A549 (cell line): Measurements from ENCODE around the gene PCSK5. TPM values are rescaled to one million over a fixed set of nuclear protein-coding genes. Genes with fewer than 3 reads are reported as not detected.

ENCODE experiments used
- ATAC-seq, 2 experiments: fragments of 200-7000 bp in 1 of 2; fragments of >200 bp in 1 of 2; cut with Nextera tagmentation in 1 of 2; cut with Tn5 transposase in 1 of 2; 3 replicates each; pipeline versions ENCODE4 v1.8.0 to v1.9.1; 2018 to 2020; ENCODE audit warnings: mild to moderate bottlenecking in 1 of 2, moderate library complexity in 1 of 2
- CTCF ChIA-PET: fragments of 300-600 bp; sonication (Branson Sonifier 250); formaldehyde crosslinking; extraction: SDS; loops from one replicate; lab custom pipeline; 2021; ENCODE audit warnings: antibody characterized with exemption, inconsistent platforms; lab: Yijun Ruan, JAX
- POLR2A ChIA-PET: fragments of 350-600 bp; formaldehyde crosslinking; extraction: SDS; loops from one replicate; lab custom pipeline; 2021; ENCODE audit warnings: antibody characterized with exemption, inconsistent platforms; lab: Yijun Ruan, JAX
- DNase-seq, 2 experiments: peaks; one replicate each; pipeline versions ENCODE4 v3.0.0 to v3.0.0-alpha.2; 2011 to 2016; ENCODE audit warnings: low read depth in 1 of 2, low spot score in 1 of 2
- FAIRE-seq: peaks from 2 replicates; lab custom pipeline; 2011; peaks lifted over from hg19 to GRCh38; lab: Jason Lieb, UNC
- H3K27ac ChIP-seq, 2 experiments: fragments of >200 bp; sonication (Bioruptor Twin); formaldehyde crosslinking; 3 replicates each; pipeline ENCODE4 v1.5.1; 2016 to 2017
- H3K4me1 ChIP-seq: fragments of >200 bp; sonication (Bioruptor Twin); formaldehyde crosslinking; 3 replicates; pipeline ENCODE4 v1.6.1; 2016
- H3K4me2 ChIP-seq: fragments of >200 bp; sonication (Bioruptor Twin); formaldehyde crosslinking; 3 replicates; pipeline ENCODE4 v1.6.1; 2016
- H3K4me3 ChIP-seq: fragments of >200 bp; sonication (Bioruptor Twin); formaldehyde crosslinking; 3 replicates; pipeline ENCODE4 v1.5.1; 2016
- H3K9me3 ChIP-seq: fragments of >200 bp; sonication (Bioruptor Twin); formaldehyde crosslinking; 3 replicates; pipeline ENCODE4 v1.6.1; 2016
- BCL3 ChIP-seq: fragments of >200 bp; sonication (Bioruptor Twin); formaldehyde crosslinking; IDR thresholded peaks from 3 replicates; pipeline ENCODE4 v1.6.1; 2016
- CBX2 ChIP-seq: fragments of 200-600 bp; sonication (generic); IDR thresholded peaks from 2 replicates; pipeline ENCODE4 v1.6.1; 2016; ENCODE audit warnings: low read depth, mild to moderate bottlenecking, borderline replicate concordance
- HES2 ChIP-seq: fragments of >200 bp; sonication (Bioruptor Twin); formaldehyde crosslinking; IDR thresholded peaks from 2 replicates; pipeline ENCODE4 v1.6.1; 2016
- HOXA7 ChIP-seq: fragments of 250-450 bp; sonication (Bioruptor Pico); IDR thresholded peaks from 2 replicates; pipeline ENCODE4 v1.5.0; 2020; ENCODE audit warnings: mild to moderate bottlenecking, moderate library complexity
- HOXB13 ChIP-seq: fragments of 250-450 bp; sonication (Bioruptor Pico); IDR thresholded peaks from 2 replicates; pipeline ENCODE4 v1.5.0; 2020; ENCODE audit warnings: low read depth, mild to moderate bottlenecking, moderate library complexity
- JUN ChIP-seq, 2 experiments: fragments of >200 bp; sonication (Bioruptor Twin); formaldehyde crosslinking; IDR thresholded peaks; 2 replicates in 1 of 2; 3 replicates in 1 of 2; pipeline ENCODE4 v1.6.1; 2016 to 2017
- MAFK ChIP-seq: fragments of 450-650 bp; IDR thresholded peaks from 2 replicates; pipeline ENCODE4 v1.6.1; 2014; ENCODE audit not compliant: partially characterized antibody
- PHF8 ChIP-seq: fragments of 200-600 bp; sonication (generic); IDR thresholded peaks from 2 replicates; pipeline ENCODE4 v1.6.1; 2016; ENCODE audit warnings: low read depth, mild to moderate bottlenecking, antibody characterized with exemption, moderate library complexity, borderline replicate concordance
- RFX5 ChIP-seq: fragments of 450-650 bp; IDR thresholded peaks from 2 replicates; pipeline ENCODE4 v1.7.1; 2014; ENCODE audit warnings: antibody characterized with exemption, mild to moderate bottlenecking, moderate library complexity
- SREBF2 ChIP-seq: fragments of 450-650 bp; IDR thresholded peaks from 2 replicates; pipeline ENCODE4 v1.6.1; 2014; ENCODE audit warnings: mild to moderate bottlenecking, moderate library complexity
- TP53 ChIP-seq: fragments of 250-450 bp; sonication (Bioruptor Pico); IDR thresholded peaks from 2 replicates; pipeline ENCODE4 v1.5.0; 2021; ENCODE audit warnings: mild to moderate bottlenecking, moderate library complexity
- ZFP36 ChIP-seq: fragments of 450-650 bp; IDR thresholded peaks from 2 replicates; pipeline ENCODE4 v1.6.1; 2014; ENCODE audit warnings: borderline replicate concordance; ENCODE audit not compliant: partially characterized antibody
- ZSCAN20 ChIP-seq: fragments of 250-450 bp; sonication (Bioruptor Pico); IDR thresholded peaks from 2 replicates; pipeline ENCODE4 v1.8.0; 2022; ENCODE audit warnings: mild to moderate bottlenecking, moderate library complexity
- WGBS: methylation state at CpG from one replicate; pipeline ENCODE4 v1.1.6; 2017; ENCODE audit errors: missing lambda C conversion rate; 5-methylcytosine and 5-hydroxymethylcytosine counted together
- polyA plus RNA-seq, 4 experiments: library from polyadenylated mRNA; depleted of rRNA in 3 of 4; stranded (reverse); fragments of >200 nt; fragmentation: RNase III in 1 of 4; extraction: RNeasy Plus Mini Kit Qiagen cat#74134 plus additional on column Dnase treatment in 1 of 4; gene quantifications; 2 replicates in 3 of 4; 3 replicates in 1 of 4; pipeline ENCODE4 v1.2.3, GENCODE V29; 2011 to 2017
- TF ChIP-seq, protein P1 (sequence below): fragments of 450-650 bp; IDR thresholded peaks from 2 replicates; pipeline ENCODE4 v1.6.1; 2014; ENCODE audit warnings: antibody characterized with exemption
- TF ChIP-seq, protein P2 (sequence below): fragments of 200-600 bp; sonication (generic); IDR thresholded peaks from 2 replicates; pipeline ENCODE4 v1.6.1; 2016; ENCODE audit warnings: antibody characterized with exemption, mild to moderate bottlenecking, moderate library complexity
- TF ChIP-seq, protein P3 (sequence below): fragments of 250-450 bp; sonication (Bioruptor Pico); IDR thresholded peaks from 2 replicates; pipeline ENCODE4 v1.5.0; 2020; ENCODE audit warnings: low read depth, mild to moderate bottlenecking, moderate library complexity

The PCSK5 gene
- polyA plus RNA-seq, 2 of the 4 experiments (the other 2 are of a cell fraction): 1.3 to 6.7 TPM

DNA sequence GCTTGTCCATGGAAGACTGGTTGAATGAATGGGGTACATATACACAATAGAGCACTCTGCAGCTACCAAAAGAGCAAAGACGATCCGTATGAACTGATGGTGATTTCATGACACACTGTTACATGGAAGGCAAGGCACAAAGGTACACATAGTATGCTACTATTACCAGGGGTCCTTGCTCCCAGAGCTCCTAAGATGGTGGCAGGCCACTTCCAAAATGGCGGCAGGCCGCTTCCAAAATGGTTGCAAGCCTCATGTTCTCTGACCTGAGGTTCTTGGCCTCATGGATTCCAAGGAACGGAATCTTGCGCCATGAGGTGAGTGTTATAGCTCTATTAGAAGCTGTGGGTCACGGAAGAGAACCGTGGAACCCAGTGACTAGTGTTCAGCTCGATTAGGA, 356.2 kb downstream of the PCSK5 start:
- no peak overlapping the region for H3K4me2 ChIP-seq
- TF ChIP-seq, protein P1, sequence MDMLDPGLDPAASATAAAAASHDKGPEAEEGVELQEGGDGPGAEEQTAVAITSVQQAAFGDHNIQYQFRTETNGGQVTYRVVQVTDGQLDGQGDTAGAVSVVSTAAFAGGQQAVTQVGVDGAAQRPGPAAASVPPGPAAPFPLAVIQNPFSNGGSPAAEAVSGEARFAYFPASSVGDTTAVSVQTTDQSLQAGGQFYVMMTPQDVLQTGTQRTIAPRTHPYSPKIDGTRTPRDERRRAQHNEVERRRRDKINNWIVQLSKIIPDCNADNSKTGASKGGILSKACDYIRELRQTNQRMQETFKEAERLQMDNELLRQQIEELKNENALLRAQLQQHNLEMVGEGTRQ: no peak
- TF ChIP-seq ZSCAN20 (CRISPR knock-in tag): no peak
- H3K9me3 ChIP-seq: no peaks in the 10 kb centered on the region
- ChIA-PET CTCF (no interaction called here), POLR2A (no interaction called here)
- ATAC-seq: no peak
- H3K27ac ChIP-seq: no peak overlapping the region
- H3K4me3 ChIP-seq: no peak overlapping the region
- no peak for DNase-seq
- FAIRE-seq: no peak
- H3K4me1 ChIP-seq: no peaks in the 10 kb centered on the region
- 50% methylated on average over 9 of the region's 9 CpGs for WGBS

GRCh38 chr9:76247426-76247825, 357.0 kb downstream of the PCSK5 start:
- Histone ChIP-seq H3K9me3 (no peaks in the 10 kb centered on the region), H3K4me1 (no peaks in the 10 kb centered on the region), H3K4me3 (no peak overlapping the region), H3K27ac (no peak overlapping the region), H3K4me2 (no peak overlapping the region)
- FAIRE-seq: no peak
- no peak for DNase-seq
- no peak for TF ChIP-seq MAFK
- TF ChIP-seq, protein P2, sequence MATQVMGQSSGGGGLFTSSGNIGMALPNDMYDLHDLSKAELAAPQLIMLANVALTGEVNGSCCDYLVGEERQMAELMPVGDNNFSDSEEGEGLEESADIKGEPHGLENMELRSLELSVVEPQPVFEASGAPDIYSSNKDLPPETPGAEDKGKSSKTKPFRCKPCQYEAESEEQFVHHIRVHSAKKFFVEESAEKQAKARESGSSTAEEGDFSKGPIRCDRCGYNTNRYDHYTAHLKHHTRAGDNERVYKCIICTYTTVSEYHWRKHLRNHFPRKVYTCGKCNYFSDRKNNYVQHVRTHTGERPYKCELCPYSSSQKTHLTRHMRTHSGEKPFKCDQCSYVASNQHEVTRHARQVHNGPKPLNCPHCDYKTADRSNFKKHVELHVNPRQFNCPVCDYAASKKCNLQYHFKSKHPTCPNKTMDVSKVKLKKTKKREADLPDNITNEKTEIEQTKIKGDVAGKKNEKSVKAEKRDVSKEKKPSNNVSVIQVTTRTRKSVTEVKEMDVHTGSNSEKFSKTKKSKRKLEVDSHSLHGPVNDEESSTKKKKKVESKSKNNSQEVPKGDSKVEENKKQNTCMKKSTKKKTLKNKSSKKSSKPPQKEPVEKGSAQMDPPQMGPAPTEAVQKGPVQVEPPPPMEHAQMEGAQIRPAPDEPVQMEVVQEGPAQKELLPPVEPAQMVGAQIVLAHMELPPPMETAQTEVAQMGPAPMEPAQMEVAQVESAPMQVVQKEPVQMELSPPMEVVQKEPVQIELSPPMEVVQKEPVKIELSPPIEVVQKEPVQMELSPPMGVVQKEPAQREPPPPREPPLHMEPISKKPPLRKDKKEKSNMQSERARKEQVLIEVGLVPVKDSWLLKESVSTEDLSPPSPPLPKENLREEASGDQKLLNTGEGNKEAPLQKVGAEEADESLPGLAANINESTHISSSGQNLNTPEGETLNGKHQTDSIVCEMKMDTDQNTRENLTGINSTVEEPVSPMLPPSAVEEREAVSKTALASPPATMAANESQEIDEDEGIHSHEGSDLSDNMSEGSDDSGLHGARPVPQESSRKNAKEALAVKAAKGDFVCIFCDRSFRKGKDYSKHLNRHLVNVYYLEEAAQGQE: no peak
- TF ChIP-seq, protein P3, sequence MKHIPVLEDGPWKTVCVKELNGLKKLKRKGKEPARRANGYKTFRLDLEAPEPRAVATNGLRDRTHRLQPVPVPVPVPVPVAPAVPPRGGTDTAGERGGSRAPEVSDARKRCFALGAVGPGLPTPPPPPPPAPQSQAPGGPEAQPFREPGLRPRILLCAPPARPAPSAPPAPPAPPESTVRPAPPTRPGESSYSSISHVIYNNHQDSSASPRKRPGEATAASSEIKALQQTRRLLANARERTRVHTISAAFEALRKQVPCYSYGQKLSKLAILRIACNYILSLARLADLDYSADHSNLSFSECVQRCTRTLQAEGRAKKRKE (CRISPR knock-in tag): no peak
- TF ChIP-seq PHF8: no peak
- no peak for TF ChIP-seq HES2
- no peak for TF ChIP-seq RFX5
- TF ChIP-seq, protein P1: no peak
- no peak for TF ChIP-seq JUN (IDR thresholded peaks at IDR 0.05)
- no peak for TF ChIP-seq ZFP36
- TF ChIP-seq SREBF2: no peak
- no peak for TF ChIP-seq CBX2
- TF ChIP-seq HOXA7 (CRISPR knock-in tag): no peak
- no peak for TF ChIP-seq BCL3
- TF ChIP-seq HOXB13 (CRISPR knock-in tag): no peak
- no peak for TF ChIP-seq TP53 (CRISPR knock-in tag)
- POLR2A ChIA-PET: no interaction called here
- ATAC-seq: no peak
- 30% methylated on average over 2 of the region's 2 CpGs for WGBS
- CTCF ChIA-PET: no interaction called here
